ENCODE data around the gene NUBP1.

Gene NUBP1

GRCh38 chr16:10817963-10818941 is 74.6 kb downstream of the NUBP1 start, which contains the start of gene TVP23A:
Gene TVP23A, minus strand, starts transcription at chr16:10818794. Its CDS starts 301 bp downstream, at chr16:10818493.
- no peak within 1 kb of the TSS for H3K27ac ChIP-seq (replicated peaks)
- TF ChIP-seq CTCF (IDR thresholded peaks at IDR 0.05; ENCODE audit: insufficient read depth, low read length) (no peak), SPI1 (IDR thresholded peaks at IDR 0.05; ENCODE audit: borderline replicate concordance, low read depth) (no peak), REST (IDR thresholded peaks at IDR 0.05; ENCODE audit: insufficient replicate concordance, low read depth) (no peak)
- no peak within 1 kb of the TSS for H3K4me3 ChIP-seq (replicated peaks; ENCODE audit: insufficient read depth, low read length)
- H3K27me3 ChIP-seq (ENCODE audit: insufficient read depth, poor library complexity, severe bottlenecking): no peaks in the 10 kb centered on the region
- DNase-seq (ENCODE audit: low read depth in 1 of 2, low spot score in 1 of 2): no peak
